A549 (cell line): ENCODE measurements around the gene PPP1R37.

Source experiments
- CEBPB ChIP-seq, 2 experiments: fragments of >200 bp in 1 of 2; sonication (Bioruptor Twin) in 1 of 2; formaldehyde crosslinking in 1 of 2; IDR thresholded peaks; 2 replicates each; pipeline ENCODE4 v1.6.1; 2012 to 2016
- EP300 ChIP-seq, 2 experiments: fragments of >200 bp; sonication (Bioruptor Twin); formaldehyde crosslinking; IDR thresholded peaks; 2 replicates in 1 of 2; 3 replicates in 1 of 2; pipeline ENCODE4 v1.6.1; 2016 to 2017
- MYC ChIP-seq: IDR thresholded peaks from 2 replicates; pipeline ENCODE4 v1.6.1; 2012; ENCODE audit warnings: mild to moderate bottlenecking, inconsistent platforms, low read length, improper control_type of control experiment, borderline replicate concordance
- POLR2A ChIP-seq: IDR thresholded peaks from 2 replicates; pipeline ENCODE4 v1.6.1; 2012; ENCODE audit warnings: mild to moderate bottlenecking, low read length
- RAD21 ChIP-seq, 2 experiments: fragments of >200 bp in 1 of 2; sonication (Bioruptor Twin) in 1 of 2; formaldehyde crosslinking in 1 of 2; IDR thresholded peaks in 1 of 2; conservative IDR thresholded peaks in 1 of 2; 2 replicates in 1 of 2; 3 replicates in 1 of 2; pipeline ENCODE4 v1.6.1; 2012 to 2018; ENCODE audit warnings: inconsistent platforms in 1 of 2
- TF ChIP-seq, protein P1 (sequence below): fragments of >200 bp; sonication (Bioruptor Twin); formaldehyde crosslinking; IDR thresholded peaks from 3 replicates; pipeline ENCODE4 v1.5.1; 2016
- TF ChIP-seq, protein P2 (sequence below): IDR thresholded peaks from 2 replicates; pipeline ENCODE4 v1.6.1; 2012

DNA sequence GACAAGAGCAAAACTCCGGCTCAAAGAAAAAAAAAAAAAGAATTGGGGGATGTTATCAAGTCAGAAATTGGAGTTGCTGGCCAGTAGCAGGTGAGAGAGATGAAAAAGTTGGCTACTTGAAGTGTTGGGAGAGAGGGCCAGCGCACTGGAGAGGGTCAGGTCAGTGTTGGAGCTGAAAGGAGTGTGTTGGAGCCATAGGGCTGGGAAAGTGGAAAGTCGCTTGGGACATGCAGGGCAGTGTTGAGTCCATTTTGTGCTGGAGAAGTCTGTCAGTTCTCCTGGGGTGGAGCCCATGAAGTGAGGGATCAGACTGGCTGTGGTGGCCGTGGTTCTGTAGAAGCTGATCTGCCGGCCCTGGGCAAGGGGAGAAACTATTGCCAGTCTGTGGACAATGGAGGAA, 1.7 kb downstream of the PPP1R37 start:
- TF ChIP-seq, protein P1, sequence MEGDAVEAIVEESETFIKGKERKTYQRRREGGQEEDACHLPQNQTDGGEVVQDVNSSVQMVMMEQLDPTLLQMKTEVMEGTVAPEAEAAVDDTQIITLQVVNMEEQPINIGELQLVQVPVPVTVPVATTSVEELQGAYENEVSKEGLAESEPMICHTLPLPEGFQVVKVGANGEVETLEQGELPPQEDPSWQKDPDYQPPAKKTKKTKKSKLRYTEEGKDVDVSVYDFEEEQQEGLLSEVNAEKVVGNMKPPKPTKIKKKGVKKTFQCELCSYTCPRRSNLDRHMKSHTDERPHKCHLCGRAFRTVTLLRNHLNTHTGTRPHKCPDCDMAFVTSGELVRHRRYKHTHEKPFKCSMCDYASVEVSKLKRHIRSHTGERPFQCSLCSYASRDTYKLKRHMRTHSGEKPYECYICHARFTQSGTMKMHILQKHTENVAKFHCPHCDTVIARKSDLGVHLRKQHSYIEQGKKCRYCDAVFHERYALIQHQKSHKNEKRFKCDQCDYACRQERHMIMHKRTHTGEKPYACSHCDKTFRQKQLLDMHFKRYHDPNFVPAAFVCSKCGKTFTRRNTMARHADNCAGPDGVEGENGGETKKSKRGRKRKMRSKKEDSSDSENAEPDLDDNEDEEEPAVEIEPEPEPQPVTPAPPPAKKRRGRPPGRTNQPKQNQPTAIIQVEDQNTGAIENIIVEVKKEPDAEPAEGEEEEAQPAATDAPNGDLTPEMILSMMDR = no peak
- TF ChIP-seq POLR2A = no peak
- TF ChIP-seq CEBPB (IDR thresholded peaks at IDR 0.05) = no peak
- TF ChIP-seq, protein P2, sequence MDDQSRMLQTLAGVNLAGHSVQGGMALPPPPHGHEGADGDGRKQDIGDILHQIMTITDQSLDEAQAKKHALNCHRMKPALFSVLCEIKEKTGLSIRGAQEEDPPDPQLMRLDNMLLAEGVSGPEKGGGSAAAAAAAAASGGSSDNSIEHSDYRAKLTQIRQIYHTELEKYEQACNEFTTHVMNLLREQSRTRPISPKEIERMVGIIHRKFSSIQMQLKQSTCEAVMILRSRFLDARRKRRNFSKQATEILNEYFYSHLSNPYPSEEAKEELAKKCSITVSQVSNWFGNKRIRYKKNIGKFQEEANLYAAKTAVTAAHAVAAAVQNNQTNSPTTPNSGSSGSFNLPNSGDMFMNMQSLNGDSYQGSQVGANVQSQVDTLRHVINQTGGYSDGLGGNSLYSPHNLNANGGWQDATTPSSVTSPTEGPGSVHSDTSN = no peak
- no peak for TF ChIP-seq EP300 (IDR thresholded peaks at IDR 0.05)
- TF ChIP-seq RAD21 (conservative IDR thresholded peaks at IDR 0.05 in 1 of 2, IDR thresholded peaks at IDR 0.05 in 1 of 2) = no peak
- no peak for TF ChIP-seq MYC
